ENCODE data around the gene MAS1.
"Not testable (repeated sequence)": the region's sequence is repeated elsewhere in the genome, so short reads cannot be mapped to it uniquely, and the experiment has no call there.

MAS1 gene

GRCh38 chr6:159919011-159919511, 28.3 kb downstream of the MAS1 start:
- peak; percentile 35 for DNase-seq

- DNase-seq, result no peak
Measured at GRCh38 chr6:159919800-159920199, 29.0 kb downstream of the MAS1 start.

GRCh38 chr6:159924150-159924549, 33.4 kb downstream of the MAS1 start:
- DNase-seq, result not testable (repeated sequence)

GRCh38 chr6:159926542-159927203, 35.9 kb downstream of the MAS1 start:
- DNase-seq, result no peak

- no peak for DNase-seq
Measured at GRCh38 chr6:159929819-159930218, 39.0 kb downstream of the MAS1 start.

- DNase-seq, result no peak
Measured at GRCh38 chr6:159931112-159931511, 40.3 kb downstream of the MAS1 start.

- DNase-seq, result no peak
Measured at GRCh38 chr6:159931846-159932245, 41.1 kb downstream of the MAS1 start.

- no peak for DNase-seq
Measured at GRCh38 chr6:159933077-159933476, 42.3 kb downstream of the MAS1 start.

GRCh38 chr6:159934181-159934580, 43.4 kb downstream of the MAS1 start:
- DNase-seq, result no peak

GRCh38 chr6:159935065-159935464, 44.3 kb downstream of the MAS1 start:
- DNase-seq, result peak; percentile 27

GRCh38 chr6:159935633-159936032, 44.8 kb downstream of the MAS1 start:
- peak; percentile 21 for DNase-seq

GRCh38 chr6:159939591-159940016, 48.8 kb downstream of the MAS1 start:
- DNase-seq, result no peak
